Right cardiac atrium (tissue), 5 donors: ENCODE measurements around the gene RBM12. TPM values are rescaled to one million over a fixed set of nuclear protein-coding genes. Genes with fewer than 3 reads are reported as not detected.

ENCODE experiments used
- ATAC-seq, 2 donors: fragments of 200-7000 bp; cut with Tn5 transposase; one replicate each; pipeline versions ENCODE4 v1.8.0 to v1.9.1; 2020; ENCODE audit warnings: moderate library complexity in 2 of 2, mild to moderate bottlenecking in 1 of 2
- DNase-seq, 3 donors: peaks; one replicate each; pipeline ENCODE4 v3.0.0-alpha.2; 2020
- H3K27ac ChIP-seq: one replicate; pipeline ENCODE4 v1.5.1; 2013; ENCODE audit warnings: mild to moderate bottlenecking, low read length, control low read depth, moderate library complexity
- H3K27me3 ChIP-seq: one replicate; pipeline ENCODE4 v1.6.1; 2013; ENCODE audit not compliant: control insufficient read depth, insufficient read depth
- H3K4me1 ChIP-seq: one replicate; pipeline ENCODE4 v1.6.1; 2013; ENCODE audit warnings: low read length; ENCODE audit not compliant: control insufficient read depth, insufficient read depth
- H3K4me3 ChIP-seq: one replicate; pipeline ENCODE4 v1.5.1; 2013; ENCODE audit warnings: low read length, control low read depth
- H3K9me3 ChIP-seq: one replicate; pipeline ENCODE4 v1.6.1; 2013; ENCODE audit warnings: low read length; ENCODE audit not compliant: control insufficient read depth
- WGBS: extraction: QIAGEN DNeasy Blood & Tissue Kit; methylation state at CpG from one replicate; pipeline ENCODE4 v1.1.7; 2013; 5-methylcytosine and 5-hydroxymethylcytosine counted together
- intact Hi-C, 4 donors: fragments of 100-400 bp; cut with DNase I; formaldehyde crosslinking; loops; one replicate each; pipeline versions ENCODE4 v1.11.0 to v1.14.0; 2022 to 2023
- polyA plus RNA-seq: library from polyadenylated mRNA; stranded (reverse); fragments of 200-250 nt; gene quantifications from one replicate; pipeline ENCODE4 v1.2.3, GENCODE V29; 2013
- total RNA-seq, 4 donors: library from RNA; stranded (reverse); fragmentation: NEBNext Ultra II Directional; extraction: Animal tissue kit (Norgen Biotek cat#: 25700); gene quantifications; one replicate each; pipeline ENCODE4 v1.2.1, GENCODE V29; 2021
- donor health status: healthy with polysubstance abuse.
- donor health status: DM: no; HTN: yes; CAD: no.
- donor health status: DM: no; HTN: no; CAD: no.
- donor health status: DM: no; HTN: yes; CAD: no; lungs with severe emphysema.
- donor health status: DM: yes; HTN: yes; CAD: no.

Gene RBM12
- total and polyA plus RNA-seq, 5 donors, result 8.7 to 59.1 (median 49.3) TPM

GRCh38 chr20:35618263-35619131 lies 46.2 kb downstream of the RBM12 start:
- intact Hi-C loops, result no loop called here
- Histone ChIP-seq H3K27ac (no peak overlapping the region), H3K4me1 (peaks cover 6% of the 10 kb centered on the region), H3K4me3 (peak overlapping the region; percentile 60), H3K27me3 (no peaks in the 10 kb centered on the region), H3K9me3 (no peaks in the 10 kb centered on the region)
- DNase-seq, result peak; percentile 40 to 72 (median 67)
- ATAC-seq, result no peak
- 7% methylated on average over 35 of the region's 35 CpGs for WGBS

- peak overlapping the region; percentile 45 for H3K4me3 ChIP-seq
- peaks cover 6% of the 10 kb centered on the region for H3K4me1 ChIP-seq
- 7% methylated on average over 22 of the region's 22 CpGs for WGBS
- peak overlapping the region; percentile 63 for H3K27ac ChIP-seq
- DNase-seq (peak; percentile 67 to 83 (median 81)), ATAC-seq (peak; percentile 3 to 11)
- intact Hi-C loops, result no loop called here
- no peaks in the 10 kb centered on the region for H3K9me3 ChIP-seq
- no peaks in the 10 kb centered on the region for H3K27me3 ChIP-seq
Observed at GRCh38 chr20:35617397-35618262, 47.1 kb downstream of the RBM12 start.

GRCh38 chr20:35616465-35617396 lies 48.0 kb downstream of the RBM12 start:
- no peaks in the 10 kb centered on the region for H3K9me3 ChIP-seq
- peak overlapping the region; percentile 63 for H3K27ac ChIP-seq
- 3% methylated on average over 57 of the region's 57 CpGs for WGBS
- peak overlapping the region; percentile 45 for H3K4me3 ChIP-seq
- DNase-seq (peak; percentile 94 to 96 (median 95)), ATAC-seq (peak; percentile 71 to 79)
- no peaks in the 10 kb centered on the region for H3K27me3 ChIP-seq
- intact Hi-C loops, result no loop called here
- peaks cover 6% of the 10 kb centered on the region for H3K4me1 ChIP-seq

GRCh38 chr20:35615667-35616464 lies 48.8 kb downstream of the RBM12 start, which contains the start of gene SPAG4:
Gene SPAG4, plus strand, starts transcription at chr20:35615829. Its CDS starts 175 bp downstream, at chr20:35616004.
- intact Hi-C loops, result no loop called here
- WGBS, result under 1% methylated on average over 68 of the region's 68 CpGs
- peak; percentile 99 to 100 (median 100) for DNase-seq
- peak within 1 kb of the TSS; percentile 59 for H3K27ac ChIP-seq
- H3K27me3 ChIP-seq, result no peaks in the 10 kb centered on the region
- peaks cover 6% of the 10 kb centered on the region for H3K4me1 ChIP-seq
- peak within 1 kb of the TSS; percentile 49 for H3K4me3 ChIP-seq
- H3K9me3 ChIP-seq, result no peaks in the 10 kb centered on the region
- peak; percentile 95 for ATAC-seq

- WGBS, result 95% methylated on average over 2 of the region's 2 CpGs
- intact Hi-C loops, result no loop called here
- Histone ChIP-seq H3K9me3 (no peaks in the 10 kb centered on the region), H3K4me1 (no peaks in the 10 kb centered on the region), H3K27ac (no peak overlapping the region), H3K27me3 (no peaks in the 10 kb centered on the region), H3K4me3 (no peak overlapping the region)
- ATAC-seq (no peak), DNase-seq (no peak)
Observed at GRCh38 chr20:35611482-35611881, 53.2 kb downstream of the RBM12 start.

GRCh38 chr20:35610833-35611427 lies 53.8 kb downstream of the RBM12 start:
- intact Hi-C loops, result no loop called here
- no peak for DNase-seq
- Histone ChIP-seq H3K9me3 (no peaks in the 10 kb centered on the region), H3K4me1 (no peaks in the 10 kb centered on the region), H3K27me3 (no peaks in the 10 kb centered on the region), H3K27ac (no peak overlapping the region), H3K4me3 (no peak overlapping the region)
- 79% methylated on average over 9 of the region's 9 CpGs for WGBS
- ATAC-seq, result no peak

GRCh38 chr20:35607003-35607735 lies 57.5 kb downstream of the RBM12 start:
- Histone ChIP-seq H3K27me3 (no peaks in the 10 kb centered on the region), H3K27ac (no peak overlapping the region), H3K9me3 (no peaks in the 10 kb centered on the region), H3K4me3 (no peak overlapping the region), H3K4me1 (no peaks in the 10 kb centered on the region)
- WGBS, result 80% methylated on average over 14 of the region's 14 CpGs
- DNase-seq (peak in 1 of 3 donors; percentile 31), ATAC-seq (no peak)
- intact Hi-C loops, result no loop called here

GRCh38 chr20:35606127-35606526 lies 58.6 kb downstream of the RBM12 start:
- intact Hi-C loops, result no loop called here
- no peaks in the 10 kb centered on the region for H3K9me3 ChIP-seq
- no peak for ATAC-seq
- H3K27me3 ChIP-seq, result no peaks in the 10 kb centered on the region
- H3K4me3 ChIP-seq, result no peak overlapping the region
- 87% methylated on average over 4 of the region's 4 CpGs for WGBS
- no peak for DNase-seq
- no peaks in the 10 kb centered on the region for H3K4me1 ChIP-seq
- no peak overlapping the region for H3K27ac ChIP-seq

- H3K4me1 ChIP-seq, result no peaks in the 10 kb centered on the region
- intact Hi-C loops, result no loop called here
- no peaks in the 10 kb centered on the region for H3K27me3 ChIP-seq
- H3K9me3 ChIP-seq, result no peaks in the 10 kb centered on the region
- no peak for ATAC-seq
- WGBS, result 55% methylated on average over 4 of the region's 4 CpGs
- DNase-seq, result no peak
- H3K4me3 ChIP-seq, result no peak overlapping the region
- no peak overlapping the region for H3K27ac ChIP-seq
Observed at GRCh38 chr20:35604449-35604747, 60.3 kb downstream of the RBM12 start.
